A549 (cell line): ENCODE results near the gene PXDN. TPM values are rescaled to one million over a fixed set of nuclear protein-coding genes. Genes with fewer than 3 reads are reported as not detected.

Experiments
- ATAC-seq, 2 experiments: fragments of 200-7000 bp in 1 of 2; fragments of >200 bp in 1 of 2; cut with Nextera tagmentation in 1 of 2; cut with Tn5 transposase in 1 of 2; 3 replicates each; pipeline versions ENCODE4 v1.8.0 to v1.9.1; 2018 to 2020; ENCODE audit warnings: mild to moderate bottlenecking in 1 of 2, moderate library complexity in 1 of 2
- CTCF ChIA-PET: fragments of 300-600 bp; sonication (Branson Sonifier 250); formaldehyde crosslinking; extraction: SDS; loops from one replicate; lab custom pipeline; 2021; ENCODE audit warnings: antibody characterized with exemption, inconsistent platforms; lab: Yijun Ruan, JAX
- POLR2A ChIA-PET: fragments of 350-600 bp; formaldehyde crosslinking; extraction: SDS; loops from one replicate; lab custom pipeline; 2021; ENCODE audit warnings: antibody characterized with exemption, inconsistent platforms; lab: Yijun Ruan, JAX
- DNase-seq, 2 experiments: peaks; one replicate each; pipeline versions ENCODE4 v3.0.0 to v3.0.0-alpha.2; 2011 to 2016; ENCODE audit warnings: low read depth in 1 of 2, low spot score in 1 of 2
- FAIRE-seq: peaks from 2 replicates; lab custom pipeline; 2011; peaks lifted over from hg19 to GRCh38; lab: Jason Lieb, UNC
- H3K27ac ChIP-seq, 2 experiments: fragments of >200 bp; sonication (Bioruptor Twin); formaldehyde crosslinking; 3 replicates each; pipeline ENCODE4 v1.5.1; 2016 to 2017
- H3K4me1 ChIP-seq: fragments of >200 bp; sonication (Bioruptor Twin); formaldehyde crosslinking; 3 replicates; pipeline ENCODE4 v1.6.1; 2016
- H3K4me2 ChIP-seq: fragments of >200 bp; sonication (Bioruptor Twin); formaldehyde crosslinking; 3 replicates; pipeline ENCODE4 v1.6.1; 2016
- H3K4me3 ChIP-seq: fragments of >200 bp; sonication (Bioruptor Twin); formaldehyde crosslinking; 3 replicates; pipeline ENCODE4 v1.5.1; 2016
- H3K9me3 ChIP-seq: fragments of >200 bp; sonication (Bioruptor Twin); formaldehyde crosslinking; 3 replicates; pipeline ENCODE4 v1.6.1; 2016
- BCL3 ChIP-seq: fragments of >200 bp; sonication (Bioruptor Twin); formaldehyde crosslinking; IDR thresholded peaks from 3 replicates; pipeline ENCODE4 v1.6.1; 2016
- CBX2 ChIP-seq: fragments of 200-600 bp; sonication (generic); IDR thresholded peaks from 2 replicates; pipeline ENCODE4 v1.6.1; 2016; ENCODE audit warnings: low read depth, mild to moderate bottlenecking, borderline replicate concordance
- CBX8 ChIP-seq: fragments of 200-600 bp; sonication (generic); IDR thresholded peaks from 2 replicates; pipeline ENCODE4 v1.6.1; 2016
- CHD2 ChIP-seq: fragments of 150-350 bp; IDR thresholded peaks from 2 replicates; pipeline ENCODE4 v1.6.1; 2014; ENCODE audit warnings: low read length; ENCODE audit not compliant: partially characterized antibody
- CHD4 ChIP-seq: fragments of 200-600 bp; sonication (generic); IDR thresholded peaks from 2 replicates; pipeline ENCODE4 v1.6.1; 2016; ENCODE audit warnings: antibody characterized with exemption, mild to moderate bottlenecking, borderline replicate concordance
- EHF ChIP-seq: fragments of 250-450 bp; sonication (Bioruptor Pico); IDR thresholded peaks from 2 replicates; pipeline ENCODE4 v1.5.0; 2020; ENCODE audit warnings: mild to moderate bottlenecking
- ELK1 ChIP-seq: fragments of 150-350 bp; IDR thresholded peaks from 2 replicates; pipeline ENCODE4 v1.6.1; 2014; ENCODE audit warnings: low read depth, mild to moderate bottlenecking, low read length
- EP300 ChIP-seq, 2 experiments: fragments of >200 bp; sonication (Bioruptor Twin); formaldehyde crosslinking; IDR thresholded peaks; 2 replicates in 1 of 2; 3 replicates in 1 of 2; pipeline ENCODE4 v1.6.1; 2016 to 2017
- ESRRA ChIP-seq: fragments of 150-350 bp; IDR thresholded peaks from 2 replicates; pipeline ENCODE4 v1.6.1; 2014; ENCODE audit warnings: mild to moderate bottlenecking, low read length, borderline replicate concordance
- FOSB ChIP-seq: fragments of 250-450 bp; sonication (Bioruptor Pico); IDR thresholded peaks from 2 replicates; pipeline ENCODE4 v1.5.0; 2020; ENCODE audit warnings: mild to moderate bottlenecking, moderate library complexity
- FOSL2 ChIP-seq, 2 experiments: fragments of 450-650 bp in 1 of 2; fragments of >200 bp in 1 of 2; sonication (Bioruptor Twin) in 1 of 2; formaldehyde crosslinking; IDR thresholded peaks; 2 replicates each; pipeline versions ENCODE4 v1.5.0 to v1.6.1; 2016 to 2020; ENCODE audit warnings: mild to moderate bottlenecking in 1 of 2, moderate library complexity in 1 of 2
- HDAC2 ChIP-seq: fragments of 200-600 bp; sonication (generic); IDR thresholded peaks from 2 replicates; pipeline ENCODE4 v1.6.1; 2016
- HEYL ChIP-seq: fragments of 250-450 bp; sonication (Bioruptor Pico); IDR thresholded peaks from 2 replicates; pipeline ENCODE4 v1.8.0; 2021; ENCODE audit warnings: mild to moderate bottlenecking, moderate library complexity
- HMGXB4 ChIP-seq: fragments of 250-450 bp; sonication (Bioruptor Pico); IDR thresholded peaks from 2 replicates; pipeline ENCODE4 v1.5.0; 2021; ENCODE audit warnings: mild to moderate bottlenecking, moderate library complexity, borderline replicate concordance
- JUN ChIP-seq, 2 experiments: fragments of >200 bp; sonication (Bioruptor Twin); formaldehyde crosslinking; IDR thresholded peaks; 2 replicates in 1 of 2; 3 replicates in 1 of 2; pipeline ENCODE4 v1.6.1; 2016 to 2017
- JUNB ChIP-seq: fragments of >200 bp; sonication (Bioruptor Twin); formaldehyde crosslinking; IDR thresholded peaks from 2 replicates; pipeline ENCODE4 v1.6.1; 2016
- KDM1A ChIP-seq: fragments of 200-600 bp; sonication (generic); IDR thresholded peaks from 2 replicates; pipeline ENCODE4 v1.6.1; 2016; ENCODE audit warnings: low read depth, mild to moderate bottlenecking
- KDM5A ChIP-seq: fragments of 200-600 bp; sonication (generic); IDR thresholded peaks from 2 replicates; pipeline ENCODE4 v1.6.1; 2016; ENCODE audit warnings: antibody characterized with exemption, mild to moderate bottlenecking
- MAFK ChIP-seq: fragments of 450-650 bp; IDR thresholded peaks from 2 replicates; pipeline ENCODE4 v1.6.1; 2014; ENCODE audit not compliant: partially characterized antibody
- MAZ ChIP-seq: fragments of 150-350 bp; IDR thresholded peaks from 2 replicates; pipeline ENCODE4 v1.6.1; 2014; ENCODE audit warnings: antibody characterized with exemption, low read depth, low read length, borderline replicate concordance
- NFE2L2 ChIP-seq: fragments of 150-350 bp; conservative IDR thresholded peaks from 2 replicates; pipeline ENCODE4 v1.6.1; 2014; ENCODE audit warnings: low read length
- NPAS2 ChIP-seq: fragments of 250-450 bp; sonication (Bioruptor Pico); IDR thresholded peaks from 2 replicates; pipeline ENCODE4 v1.8.0; 2022; ENCODE audit warnings: mild to moderate bottlenecking, moderate library complexity, borderline replicate concordance
- NR3C1 ChIP-seq: fragments of >200 bp; sonication (Bioruptor Twin); formaldehyde crosslinking; IDR thresholded peaks from 3 replicates; pipeline ENCODE4 v1.6.1; 2017
- POLR2A ChIP-seq: IDR thresholded peaks from 2 replicates; pipeline ENCODE4 v1.6.1; 2012; ENCODE audit warnings: mild to moderate bottlenecking, low read length
- POLR2AphosphoS2 ChIP-seq: conservative IDR thresholded peaks from 2 replicates; pipeline ENCODE4 v1.6.1; 2012; ENCODE audit warnings: low read length, improper control_type of control experiment, inconsistent platforms
- RCOR1 ChIP-seq: fragments of 150-350 bp; IDR thresholded peaks from 2 replicates; pipeline ENCODE4 v1.6.1; 2014; ENCODE audit warnings: antibody characterized with exemption, low read length, low read depth
- RFX5 ChIP-seq: fragments of 450-650 bp; IDR thresholded peaks from 2 replicates; pipeline ENCODE4 v1.7.1; 2014; ENCODE audit warnings: antibody characterized with exemption, mild to moderate bottlenecking, moderate library complexity
- RNF2 ChIP-seq: fragments of 200-600 bp; sonication (generic); IDR thresholded peaks from 2 replicates; pipeline ENCODE4 v1.6.1; 2016; ENCODE audit warnings: low read depth, mild to moderate bottlenecking, antibody characterized with exemption, moderate library complexity, borderline replicate concordance
- TP53 ChIP-seq: fragments of 250-450 bp; sonication (Bioruptor Pico); IDR thresholded peaks from 2 replicates; pipeline ENCODE4 v1.5.0; 2021; ENCODE audit warnings: mild to moderate bottlenecking, moderate library complexity
- ZNF302 ChIP-seq: fragments of 250-450 bp; sonication (Bioruptor Pico); IDR thresholded peaks from 2 replicates; pipeline ENCODE4 v1.9.0; 2021; ENCODE audit warnings: inconsistent platforms, mild to moderate bottlenecking, moderate library complexity
- ZSCAN20 ChIP-seq: fragments of 250-450 bp; sonication (Bioruptor Pico); IDR thresholded peaks from 2 replicates; pipeline ENCODE4 v1.8.0; 2022; ENCODE audit warnings: mild to moderate bottlenecking, moderate library complexity
- WGBS: methylation state at CpG from one replicate; pipeline ENCODE4 v1.1.6; 2017; ENCODE audit errors: missing lambda C conversion rate; 5-methylcytosine and 5-hydroxymethylcytosine counted together
- polyA plus RNA-seq, 4 experiments: library from polyadenylated mRNA; depleted of rRNA in 3 of 4; stranded (reverse); fragments of >200 nt; fragmentation: RNase III in 1 of 4; extraction: RNeasy Plus Mini Kit Qiagen cat#74134 plus additional on column Dnase treatment in 1 of 4; gene quantifications; 2 replicates in 3 of 4; 3 replicates in 1 of 4; pipeline ENCODE4 v1.2.3, GENCODE V29; 2011 to 2017

Gene PXDN
- polyA plus RNA-seq, 2 of the 4 experiments (the other 2 are of a cell fraction) = 3.7 to 7.3 TPM

- Histone ChIP-seq H3K27ac (0 out of 6 replicates have a peak overlapping the region, but pooled peaks of 1 of the 2 experiments have one; percentile 6), H3K4me3 (no peak overlapping the region), H3K9me3 (0 out of 3 replicates have a peak, but pooled peaks cover 8% of the 10 kb centered on the region)
- POLR2A ChIA-PET = no interaction called here
- WGBS = 12% methylated on average over 20 of the region's 20 CpGs
- TF ChIP-seq KDM1A = no peak
- TF ChIP-seq NPAS2 (CRISPR knock-in tag) = no peak
- no peak for TF ChIP-seq ELK1
- no peak for TF ChIP-seq FOSB
- TF ChIP-seq POLR2A = no peak
- TF ChIP-seq TP53 (CRISPR knock-in tag) = no peak
- no peak for TF ChIP-seq CBX2
- TF ChIP-seq CHD2 = no peak
- TF ChIP-seq KDM5A = no peak
- no peak for TF ChIP-seq JUNB
- no peak for TF ChIP-seq RNF2
- no peak for TF ChIP-seq BCL3
- no peak for TF ChIP-seq CBX8
- no peak for TF ChIP-seq EHF
- TF ChIP-seq CHD4 = no peak
- TF ChIP-seq ESRRA = no peak
- TF ChIP-seq POLR2AphosphoS2 = no peak
- TF ChIP-seq MAFK = no peak
- TF ChIP-seq EP300 (IDR thresholded peaks at IDR 0.05) = no peak
- no peak for TF ChIP-seq ZSCAN20 (CRISPR knock-in tag)
- TF ChIP-seq, all 56 proteins: peak for 0
- peak overlapping the region; percentile 44 for H3K4me2 ChIP-seq
- CTCF ChIA-PET = interaction anchor here (0.6 to 2.6 kb wide), 6 partner anchors 9 to 920 kb away, joined by 3 to 8 read pairs (median 3); no protein-coding TSS in a partner anchor
- FAIRE-seq (no peak), ATAC-seq (peak; percentile 54; a peak in 5 of 6 replicates), DNase-seq (peak in 1 of 2 experiments; percentile 40)
- peaks cover 10% of the 10 kb centered on the region; the same call in 1 of the 3 replicates for H3K4me1 ChIP-seq
These were observed 118.9 kb downstream of the PXDN start for GRCh38 chr2:1625281-1626001.

GRCh38 chr2:1623906-1624445 is 120.3 kb downstream of the PXDN start:
- 60% methylated on average over 16 of the region's 16 CpGs for WGBS
- TF ChIP-seq HDAC2 (no peak), EP300 (IDR thresholded peaks at IDR 0.05) (no peak), HEYL (no peak), RFX5 (no peak), JUN (IDR thresholded peaks at IDR 0.05) (no peak), ZSCAN20 (CRISPR knock-in tag) (no peak), FOSB (no peak), RCOR1 (no peak), NFE2L2 (no peak), FOSL2 (IDR thresholded peaks at IDR 0.05) (no peak), FOSL2 (CRISPR knock-in tag; IDR thresholded peaks at IDR 0.05) (no peak), MAZ (no peak), ZNF302 (CRISPR knock-in tag) (no peak), NR3C1 (no peak), HMGXB4 (CRISPR knock-in tag) (no peak)
- ATAC-seq (no peak), FAIRE-seq (no peak), DNase-seq (no peak)
- H3K9me3 ChIP-seq = 0 out of 3 replicates have a peak, but pooled peaks cover 5% of the 10 kb centered on the region
- no peak overlapping the region for H3K27ac ChIP-seq
- POLR2A ChIA-PET = no interaction called here
- CTCF ChIA-PET = no interaction called here
- peaks cover 10% of the 10 kb centered on the region; the same call in 1 of the 3 replicates for H3K4me1 ChIP-seq
- no peak overlapping the region for H3K4me3 ChIP-seq
- H3K4me2 ChIP-seq = no peak overlapping the region
